HG03342 (cell line): ENCODE data around the gene CLEC16A.

Experiments
- ATAC-seq: cut with Tn5 transposase; IDR thresholded peaks from one replicate; pipeline ENCODE4 v1.9.1; 2021; ENCODE audit warnings: mild to moderate bottlenecking, moderate library complexity; ENCODE audit not compliant: unreplicated experiment

CLEC16A gene

GRCh38 chr16:11078812-11079459, 134.6 kb downstream of the CLEC16A start:
- ATAC-seq, result no peak

- ATAC-seq, result no peak
These were observed 135.4 kb downstream of the CLEC16A start for GRCh38 chr16:11079652-11080187.

GRCh38 chr16:11080327-11080967, 136.1 kb downstream of the CLEC16A start:
- no peak for ATAC-seq

GRCh38 chr16:11080999-11081630, 136.8 kb downstream of the CLEC16A start:
- ATAC-seq, result no peak

GRCh38 chr16:11082108-11082859, 137.9 kb downstream of the CLEC16A start:
- ATAC-seq, result no peak

- no peak for ATAC-seq
These were observed 138.6 kb downstream of the CLEC16A start for GRCh38 chr16:11082860-11083388.

GRCh38 chr16:11084484-11084875, 140.1 kb downstream of the CLEC16A start:
- no peak for ATAC-seq

- no peak for ATAC-seq
These were observed 140.6 kb downstream of the CLEC16A start for GRCh38 chr16:11084876-11085485.

GRCh38 chr16:11085916-11086315, 141.6 kb downstream of the CLEC16A start:
- ATAC-seq, result no peak

GRCh38 chr16:11087691-11088073, 143.3 kb downstream of the CLEC16A start:
- ATAC-seq, result no peak

GRCh38 chr16:11088074-11088730, 143.8 kb downstream of the CLEC16A start:
- ATAC-seq, result no peak

GRCh38 chr16:11088831-11089230, 144.5 kb downstream of the CLEC16A start:
- no peak for ATAC-seq

GRCh38 chr16:11089504-11090124, 145.2 kb downstream of the CLEC16A start:
- no peak for ATAC-seq

- ATAC-seq, result no peak
These were observed 145.9 kb downstream of the CLEC16A start for GRCh38 chr16:11090232-11090631.

GRCh38 chr16:11091021-11091785, 146.8 kb downstream of the CLEC16A start:
- no peak for ATAC-seq

GRCh38 chr16:11092788-11093571, 148.6 kb downstream of the CLEC16A start:
- ATAC-seq, result no peak

GRCh38 chr16:11093572-11094074, 149.3 kb downstream of the CLEC16A start:
- ATAC-seq, result peak; percentile 8
